ENCODE results near the gene KLHL1. TPM values are rescaled to one million over a fixed set of nuclear protein-coding genes. Genes with fewer than 3 reads are reported as not detected.

The KLHL1 gene
- total and polyA plus RNA-seq, 10 donors = 0.02 TPM; not detected in 9

GRCh38 chr13:69946511-69946910 is 161.7 kb downstream of the KLHL1 start:
- Histone ChIP-seq H3K9me3 (peaks cover 0 to 8% (median 1%) of the 10 kb centered on the region in 8 donors), H3K4me3 (no peak overlapping the region), H3K27ac (no peak overlapping the region), H3K27me3 (replicated peaks in 1 of 7) (no peaks in the 10 kb centered on the region), H3K4me1 (no peaks in the 10 kb centered on the region), H3K36me3 (no peaks in the 10 kb centered on the region)
- no peak for TF ChIP-seq POLR2A (IDR thresholded peaks at IDR 0.05)
- TF ChIP-seq POLR2AphosphoS5 (IDR thresholded peaks at IDR 0.05) = no peak
- no peak for TF ChIP-seq CTCF (IDR thresholded peaks at IDR 0.05 in 8 of 11, conservative IDR thresholded peaks at IDR 0.05 in 3 of 11)
- WGBS, 5 donors = 58 to 92% (median 68%) methylated on average over 1 of the region's 1 CpG
- intact Hi-C loops (cut with DNase I; ENCODE audit: low total_unique reads) = no loop called here
- DNase-seq = no peak

- no peak for DNase-seq
- no peak for TF ChIP-seq CTCF (IDR thresholded peaks at IDR 0.05 in 8 of 11, conservative IDR thresholded peaks at IDR 0.05 in 3 of 11)
- TF ChIP-seq POLR2AphosphoS5 (IDR thresholded peaks at IDR 0.05) = no peak
- no peak for TF ChIP-seq POLR2A (IDR thresholded peaks at IDR 0.05)
- 52 to 74% (median 69%) methylated on average over 2 of the region's 2 CpGs for WGBS, 5 donors
- intact Hi-C loops (cut with DNase I; ENCODE audit: low total_unique reads) = no loop called here
- no peaks in the 10 kb centered on the region for H3K27me3 ChIP-seq (replicated peaks in 1 of 7)
- no peaks in the 10 kb centered on the region for H3K4me1 ChIP-seq
- no peak overlapping the region for H3K27ac ChIP-seq
- no peaks in the 10 kb centered on the region for H3K9me3 ChIP-seq
- no peaks in the 10 kb centered on the region for H3K36me3 ChIP-seq
- no peak overlapping the region for H3K4me3 ChIP-seq
Observed at GRCh38 chr13:69935043-69935442, 173.2 kb downstream of the KLHL1 start.

- intact Hi-C loops (cut with DNase I; ENCODE audit: low total_unique reads) = no loop called here
- H3K27me3 ChIP-seq (replicated peaks in 1 of 7) = no peaks in the 10 kb centered on the region
- H3K9me3 ChIP-seq = peaks cover 0 to 15% (median 3%) of the 10 kb centered on the region in 8 donors
- H3K27ac ChIP-seq = no peak overlapping the region
- H3K4me3 ChIP-seq = no peak overlapping the region
- no peaks in the 10 kb centered on the region for H3K4me1 ChIP-seq
- no peak for DNase-seq
- H3K36me3 ChIP-seq = no peaks in the 10 kb centered on the region
- WGBS, 5 donors = 84 to 90% (median 89%) methylated on average over 4 of the region's 4 CpGs
- TF ChIP-seq CTCF (IDR thresholded peaks at IDR 0.05 in 8 of 11, conservative IDR thresholded peaks at IDR 0.05 in 3 of 11) (no peak), POLR2A (IDR thresholded peaks at IDR 0.05) (no peak), POLR2AphosphoS5 (IDR thresholded peaks at IDR 0.05) (no peak)
Observed at GRCh38 chr13:69928262-69928661, 180.0 kb downstream of the KLHL1 start.

GRCh38 chr13:69921156-69921555 is 187.1 kb downstream of the KLHL1 start:
- intact Hi-C loops (cut with DNase I; ENCODE audit: low total_unique reads) = no loop called here
- Histone ChIP-seq H3K27me3 (replicated peaks in 1 of 7) (no peaks in the 10 kb centered on the region), H3K9me3 (peaks cover 0 to 23% (median 5%) of the 10 kb centered on the region in 8 donors), H3K36me3 (no peaks in the 10 kb centered on the region), H3K4me1 (no peaks in the 10 kb centered on the region), H3K27ac (no peak overlapping the region), H3K4me3 (no peak overlapping the region)
- no peak for TF ChIP-seq POLR2A (IDR thresholded peaks at IDR 0.05)
- no peak for TF ChIP-seq CTCF (IDR thresholded peaks at IDR 0.05 in 8 of 11, conservative IDR thresholded peaks at IDR 0.05 in 3 of 11)
- no peak for TF ChIP-seq POLR2AphosphoS5 (IDR thresholded peaks at IDR 0.05)
- 37 to 55% (median 50%) methylated on average over 2 of the region's 2 CpGs for WGBS, 5 donors
- no peak for DNase-seq

Measured in spleen (tissue), 11 donors.